Cardiac fibroblast (primary cell): ENCODE results near the gene ARHGEF11.
A peak's percentile ranks its signal among the peaks of the same experiment; 100 is the strongest.
"Not testable (repeated sequence)": the region's sequence is repeated elsewhere in the genome, so short reads cannot be mapped to it uniquely, and the experiment has no call there.

Source experiments
- DNase-seq, 2 donors: peaks; one replicate each; pipeline versions ENCODE4 v3.0.0 to v3.0.0-alpha.2; 2010; ENCODE audit warnings: low read depth in 2 of 2
- H3K4me3 ChIP-seq, 2 donors: replicated peaks in 1 of 2; 1 replicate in 1 of 2; 2 replicates in 1 of 2; pipeline ENCODE4 v1.5.1; 2011; ENCODE audit warnings: low read depth in 2 of 2, low read length in 2 of 2, mild to moderate bottlenecking in 2 of 2, moderate library complexity in 1 of 2
- TF ChIP-seq, protein P1 (sequence below): IDR thresholded peaks from one replicate; pipeline ENCODE4 v1.5.1; 2011; ENCODE audit warnings: low read depth, mild to moderate bottlenecking, low read length, inconsistent platforms

The ARHGEF11 gene

DNA sequence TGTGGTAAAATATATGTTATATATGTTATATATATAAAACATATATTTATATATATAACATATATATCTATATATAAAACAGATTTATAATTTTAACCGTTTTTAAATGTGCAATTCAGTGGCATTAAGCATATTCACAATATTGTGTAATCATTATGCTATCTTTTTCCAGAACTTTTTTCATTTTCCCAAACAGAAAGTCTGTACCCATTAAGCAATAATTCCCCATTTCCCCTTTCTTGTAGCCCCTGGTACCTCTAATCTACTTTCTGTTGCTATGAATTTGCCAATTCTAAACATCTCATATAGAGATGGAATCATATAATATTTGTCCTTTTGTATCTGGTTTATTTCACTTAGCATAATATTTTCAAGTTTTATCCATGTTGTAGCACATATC is 10.7 kb upstream of the ARHGEF11 start:
- H3K4me3 ChIP-seq, result no peak overlapping the region
- no peak for DNase-seq
- TF ChIP-seq, protein P1, sequence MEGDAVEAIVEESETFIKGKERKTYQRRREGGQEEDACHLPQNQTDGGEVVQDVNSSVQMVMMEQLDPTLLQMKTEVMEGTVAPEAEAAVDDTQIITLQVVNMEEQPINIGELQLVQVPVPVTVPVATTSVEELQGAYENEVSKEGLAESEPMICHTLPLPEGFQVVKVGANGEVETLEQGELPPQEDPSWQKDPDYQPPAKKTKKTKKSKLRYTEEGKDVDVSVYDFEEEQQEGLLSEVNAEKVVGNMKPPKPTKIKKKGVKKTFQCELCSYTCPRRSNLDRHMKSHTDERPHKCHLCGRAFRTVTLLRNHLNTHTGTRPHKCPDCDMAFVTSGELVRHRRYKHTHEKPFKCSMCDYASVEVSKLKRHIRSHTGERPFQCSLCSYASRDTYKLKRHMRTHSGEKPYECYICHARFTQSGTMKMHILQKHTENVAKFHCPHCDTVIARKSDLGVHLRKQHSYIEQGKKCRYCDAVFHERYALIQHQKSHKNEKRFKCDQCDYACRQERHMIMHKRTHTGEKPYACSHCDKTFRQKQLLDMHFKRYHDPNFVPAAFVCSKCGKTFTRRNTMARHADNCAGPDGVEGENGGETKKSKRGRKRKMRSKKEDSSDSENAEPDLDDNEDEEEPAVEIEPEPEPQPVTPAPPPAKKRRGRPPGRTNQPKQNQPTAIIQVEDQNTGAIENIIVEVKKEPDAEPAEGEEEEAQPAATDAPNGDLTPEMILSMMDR, result no peak

DNA sequence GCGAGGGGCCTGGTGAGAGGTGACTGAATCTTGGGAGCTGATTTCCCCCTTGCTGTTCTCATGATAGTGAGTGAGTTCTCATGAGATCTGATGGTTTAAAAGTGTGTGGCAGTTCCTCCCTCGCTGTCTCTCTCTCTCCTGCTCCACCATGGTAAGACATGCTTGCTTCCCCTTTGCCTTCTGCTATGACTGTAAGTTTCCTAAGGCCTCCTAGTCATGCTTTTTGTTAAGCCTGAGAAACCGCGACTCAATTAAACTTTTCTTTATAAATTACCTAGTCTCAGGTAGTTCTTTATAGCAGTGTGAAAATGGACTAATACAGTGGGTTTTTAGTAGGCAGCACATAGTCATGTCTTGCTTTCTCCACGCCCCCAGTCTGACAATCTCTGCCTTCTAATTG is 10.2 kb upstream of the ARHGEF11 start:
- H3K4me3 ChIP-seq, DNase-seq: not testable (repeated sequence)

DNA sequence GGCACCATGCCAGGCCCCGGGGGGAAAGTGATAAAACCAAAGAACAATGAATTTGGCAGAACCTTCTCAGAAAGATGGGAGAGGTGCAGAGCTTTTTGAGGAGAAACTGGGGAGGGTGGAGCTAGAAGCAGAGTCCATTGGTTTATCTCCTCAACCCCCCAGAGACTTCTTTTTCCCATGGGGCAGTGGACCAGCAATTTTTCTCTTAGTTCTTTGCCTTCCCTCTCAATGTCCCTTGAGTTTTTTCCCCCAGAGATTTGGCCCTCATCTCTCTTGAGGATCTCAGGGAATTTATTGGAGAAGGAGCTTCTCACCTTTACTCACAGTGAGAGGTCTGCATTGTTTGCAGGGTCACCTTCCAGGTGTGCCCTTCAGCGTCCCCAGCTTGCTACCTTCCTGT is 5.3 kb upstream of the ARHGEF11 start:
- H3K4me3 ChIP-seq, result no peak overlapping the region
- no peak for DNase-seq
- TF ChIP-seq, protein P1, result no peak

DNA sequence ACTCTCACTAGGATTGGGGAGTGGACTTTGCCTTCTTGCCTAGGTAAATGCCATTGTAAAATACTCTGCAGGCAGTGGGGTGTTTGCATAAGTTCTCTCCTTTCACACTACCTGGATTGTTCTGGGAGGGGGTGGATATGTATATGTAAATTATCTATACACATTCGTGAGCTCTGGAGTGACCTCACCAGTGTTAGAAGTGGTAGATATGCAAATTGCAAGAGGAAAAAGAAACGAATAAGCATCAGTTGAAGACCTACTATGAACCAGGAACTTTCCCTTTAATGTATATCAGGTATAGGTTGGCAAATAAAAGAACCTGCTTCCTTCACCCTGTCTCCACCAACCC is 1.5 kb upstream of the ARHGEF11 start:
- no peak for DNase-seq
- no peak overlapping the region for H3K4me3 ChIP-seq
- TF ChIP-seq, protein P1, result no peak

DNA sequence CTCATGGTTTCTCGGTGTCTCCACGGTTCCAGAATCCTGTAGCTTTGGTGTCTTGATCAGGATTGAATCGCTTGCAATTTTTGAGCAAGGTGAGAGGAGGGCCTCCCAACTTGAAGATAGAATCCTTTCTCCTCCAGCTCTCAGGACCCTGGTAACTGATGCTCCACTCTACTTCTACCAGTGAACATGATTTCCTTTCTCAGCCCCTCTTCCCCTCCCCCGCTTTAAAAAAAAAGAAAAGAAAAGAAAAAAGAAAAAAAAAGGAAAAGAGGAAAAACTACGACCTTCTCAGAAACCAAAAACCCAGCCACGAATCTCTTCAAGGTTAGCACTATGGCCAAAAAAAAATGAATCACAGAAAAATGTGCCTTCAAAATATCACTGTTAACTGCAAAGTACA is 1.2 kb downstream of the ARHGEF11 start:
- TF ChIP-seq, protein P1, result no peak
- DNase-seq, result no peak
- peak overlapping the region; percentile 68 to 72 for H3K4me3 ChIP-seq

DNA sequence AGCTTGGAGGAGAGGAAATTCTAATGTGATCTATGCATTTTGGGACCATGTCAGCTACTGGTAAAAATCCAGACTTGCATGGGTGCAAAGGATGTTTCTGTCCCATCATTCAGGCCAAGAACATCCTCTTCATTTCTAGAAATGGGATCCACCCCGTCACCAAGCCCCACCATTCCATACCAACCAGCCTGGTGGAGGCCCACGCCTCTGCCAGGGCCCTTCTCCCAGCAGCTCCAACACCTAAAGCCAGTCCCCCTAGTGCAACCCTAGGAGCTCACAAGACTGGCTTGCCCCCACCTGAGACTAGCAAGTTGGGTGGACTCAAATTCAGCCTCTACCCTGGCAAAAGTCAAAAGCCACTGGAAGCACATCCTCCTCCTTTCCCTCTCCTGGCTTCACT is 1.9 kb downstream of the ARHGEF11 start:
- DNase-seq, result no peak
- peak overlapping the region; percentile 68 to 72 for H3K4me3 ChIP-seq
- TF ChIP-seq, protein P1, result no peak

DNA sequence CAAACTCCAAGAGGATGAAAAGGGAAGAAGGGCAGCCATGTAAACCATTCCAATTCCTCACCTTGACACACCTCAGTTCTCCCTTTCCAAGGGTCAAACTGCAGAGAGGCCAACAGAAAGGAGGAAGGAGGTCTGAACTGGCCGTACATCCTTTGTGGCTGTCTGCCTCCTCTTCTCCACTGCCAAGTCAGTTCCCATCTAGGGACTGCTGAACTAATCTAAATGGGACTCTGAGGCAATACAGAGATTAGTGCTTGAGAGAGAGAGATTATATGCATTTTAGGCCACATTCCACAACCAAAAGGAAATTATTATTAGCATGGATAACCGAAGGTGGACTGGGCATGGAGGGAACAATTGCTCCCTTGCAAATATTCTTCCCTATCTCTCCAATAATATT is 2.7 kb downstream of the ARHGEF11 start:
- H3K4me3 ChIP-seq, result peak overlapping the region; percentile 68 to 72
- peak in 1 of 2 donors; percentile 48 for DNase-seq
- TF ChIP-seq, protein P1, result no peak
